GM12878 (cell line): ENCODE results near the gene RABL6. TPM values are rescaled to one million over a fixed set of nuclear protein-coding genes. Genes with fewer than 3 reads are reported as not detected.

ENCODE experiments used
- BMI1 ChIP-seq: fragments of 450-650 bp; IDR thresholded peaks from 2 replicates; pipeline ENCODE4 v1.6.1; 2016; ENCODE audit warnings: mild to moderate bottlenecking, moderate library complexity, borderline replicate concordance
- E2F4 ChIP-seq: IDR thresholded peaks from 2 replicates; pipeline ENCODE4 v1.6.1; 2012; ENCODE audit warnings: low read depth, low read length, improper control_type of control experiment
- EED ChIP-seq: sonication (generic); IDR thresholded peaks from 2 replicates; pipeline ENCODE4 v1.6.1; 2016; ENCODE audit warnings: antibody characterized with exemption, low read depth
- FOXK2 ChIP-seq: fragments of 450-650 bp; IDR thresholded peaks from 2 replicates; pipeline ENCODE4 v1.6.1; 2017; ENCODE audit warnings: mild to moderate bottlenecking, moderate library complexity
- HDAC6 ChIP-seq: fragments of 200-600 bp; sonication (generic); IDR thresholded peaks from one replicate; pipeline ENCODE4 v1.8.0; 2017; ENCODE audit warnings: antibody characterized with exemption; ENCODE audit not compliant: unreplicated experiment
- IKZF1 ChIP-seq: fragments of 450-650 bp; conservative IDR thresholded peaks from 2 replicates; pipeline ENCODE4 v1.6.1; 2017; ENCODE audit warnings: antibody characterized with exemption, mild to moderate bottlenecking
- MEF2A ChIP-seq: IDR thresholded peaks from 2 replicates; pipeline ENCODE4 v1.6.1; 2011; ENCODE audit warnings: low read depth, mild to moderate bottlenecking, low read length, moderate library complexity; ENCODE audit not compliant: insufficient read depth
- NFYA ChIP-seq: IDR thresholded peaks from 2 replicates; pipeline ENCODE4 v1.6.1; 2011; ENCODE audit warnings: low read depth, mild to moderate bottlenecking, low read length, improper control_type of control experiment, borderline replicate concordance
- ZBTB4 ChIP-seq: fragments of 450-650 bp; formaldehyde crosslinking; IDR thresholded peaks from 2 replicates; pipeline ENCODE4 v1.4.0; 2022; ENCODE audit warnings: mild to moderate bottlenecking, moderate library complexity
- ZNF592 ChIP-seq: fragments of 450-650 bp; IDR thresholded peaks from 2 replicates; pipeline ENCODE4 v1.6.1; 2017; ENCODE audit warnings: mild to moderate bottlenecking, moderate library complexity
- ZNF622 ChIP-seq: fragments of 450-650 bp; IDR thresholded peaks from 2 replicates; pipeline ENCODE4 v1.6.1; 2017; ENCODE audit warnings: mild to moderate bottlenecking, inconsistent platforms
- ZNF687 ChIP-seq: fragments of 450-650 bp; IDR thresholded peaks from 2 replicates; pipeline ENCODE4 v1.6.1; 2017; ENCODE audit warnings: mild to moderate bottlenecking, moderate library complexity
- polyA plus RNA-seq, 11 experiments: library from polyadenylated mRNA; depleted of rRNA in 4 of 11; unstranded in 6 of 11; stranded (reverse) in 5 of 11; fragments of >200 nt; fragmentation: Nextera tagmentation in 4 of 11; fragmentation: Illumina TruSeq in 1 of 11; extraction: Ambion mirVana in 4 of 11; extraction: Trizol in 1 of 11; gene quantifications; 1 replicate in 1 of 11; 2 replicates in 10 of 11; pipeline versions ENCODE4 v1.2.1 to v1.2.3, GENCODE V29; 2011 to 2016; ENCODE audit warnings: inconsistent platforms in 2 of 11, missing spikeins in 2 of 11, low read depth in 1 of 11
- total RNA-seq, 4 experiments: library from RNA; depleted of rRNA in 3 of 4; stranded (reverse); fragments of >200 nt in 3 of 4; fragmentation: Illumina TruSeq in 1 of 4; extraction: Trizol in 1 of 4; gene quantifications; 2 replicates each; pipeline versions ENCODE4 v1.2.1 to v1.2.3, GENCODE V29; 2013 to 2021

The RABL6 gene
- total and polyA plus RNA-seq, 10 of the 15 experiments (the other 5 are each of a cell fraction or from before 2014, with no cell fraction given): 1.4 to 134 (median 42.7) TPM

GRCh38 chr9:136799079-136799853 lies 8.5 kb upstream of the RABL6 start (continued):
- TF ChIP-seq ZNF592 (no peak), FOXK2 (no peak), E2F4 (no peak), HDAC6 (no peak), EED (no peak), ZNF687 (no peak), MEF2A (no peak), ZBTB4 (no peak), ZNF622 (no peak), NFYA (no peak), IKZF1 (no peak), BMI1 (no peak)
